AML-193 (cell line): ENCODE measurements around the gene PIK3R6.

ENCODE experiments used
- DNase-seq, 2 experiments: peaks; one replicate each; lab custom pipeline; 2025; lab: John Stamatoyannopoulos, UW

Gene PIK3R6

DNA sequence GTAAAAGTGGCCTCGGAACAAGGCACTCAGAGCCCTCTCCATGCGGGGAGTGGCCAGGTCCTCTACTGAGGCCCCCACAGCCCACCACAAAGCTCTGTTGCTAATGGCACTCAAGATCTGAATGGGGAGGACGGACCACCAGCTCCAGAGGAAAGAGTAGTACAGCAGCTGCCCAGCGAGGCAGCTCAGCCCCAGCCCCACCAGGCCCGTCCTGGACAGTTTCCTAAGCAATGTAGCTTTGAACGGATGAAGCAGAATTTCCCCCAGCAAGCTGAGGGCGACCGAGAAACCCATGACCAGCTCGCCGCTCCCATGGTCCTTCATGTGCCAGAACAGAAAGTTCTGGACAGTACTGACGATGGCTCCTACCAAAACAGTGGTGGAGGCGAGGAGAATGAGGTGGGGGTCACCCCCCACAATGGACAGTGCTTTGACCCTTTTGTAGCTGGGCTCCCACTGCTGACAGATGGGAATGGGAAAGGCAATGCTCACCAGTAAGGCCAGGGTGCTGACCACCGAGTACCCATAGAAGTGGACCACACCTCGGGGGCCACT, 69.8 kb downstream of the PIK3R6 start:
- no peak for DNase-seq

DNA sequence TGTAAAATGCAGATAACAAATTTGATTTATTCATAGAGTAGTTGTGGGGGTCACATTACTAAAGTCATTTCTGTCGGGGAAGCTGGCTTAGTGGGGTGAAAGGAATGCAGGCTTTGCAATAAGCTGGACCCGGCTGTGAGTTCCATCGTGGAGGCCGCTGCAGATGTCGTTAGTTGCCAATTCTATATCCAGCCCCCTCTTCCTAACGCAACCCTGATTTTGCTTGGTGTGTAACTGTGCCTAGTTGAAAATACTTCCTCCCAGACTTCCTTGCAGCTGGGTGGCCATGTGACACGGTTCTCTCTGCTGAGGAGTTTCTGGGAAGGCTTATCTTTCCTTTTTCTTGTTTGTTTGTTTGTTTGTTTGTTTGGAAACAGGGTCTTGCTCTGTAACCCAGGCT, 72.8 kb downstream of the PIK3R6 start:
- no peak for DNase-seq

DNA sequence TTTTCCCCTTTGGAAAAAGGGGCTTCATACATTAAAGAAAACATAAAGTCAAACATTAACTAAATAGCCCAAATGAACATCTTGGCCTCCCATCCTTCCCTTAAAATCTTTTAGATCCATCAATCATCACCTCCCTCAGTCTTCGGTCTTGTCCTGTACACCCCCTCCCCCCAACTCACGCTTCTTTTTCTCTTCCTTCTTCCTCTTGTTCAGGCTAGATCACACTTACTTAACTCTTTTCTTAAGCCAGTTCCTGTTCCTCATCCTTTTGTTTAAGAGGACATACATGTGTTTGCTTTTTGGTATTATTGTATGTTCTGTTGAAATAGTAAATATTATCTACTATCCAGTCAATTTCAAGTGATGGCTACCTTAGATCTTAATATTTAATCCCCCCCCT, 73.8 kb downstream of the PIK3R6 start:
- DNase-seq, result peak in 1 of 2 experiments; percentile 7

DNA sequence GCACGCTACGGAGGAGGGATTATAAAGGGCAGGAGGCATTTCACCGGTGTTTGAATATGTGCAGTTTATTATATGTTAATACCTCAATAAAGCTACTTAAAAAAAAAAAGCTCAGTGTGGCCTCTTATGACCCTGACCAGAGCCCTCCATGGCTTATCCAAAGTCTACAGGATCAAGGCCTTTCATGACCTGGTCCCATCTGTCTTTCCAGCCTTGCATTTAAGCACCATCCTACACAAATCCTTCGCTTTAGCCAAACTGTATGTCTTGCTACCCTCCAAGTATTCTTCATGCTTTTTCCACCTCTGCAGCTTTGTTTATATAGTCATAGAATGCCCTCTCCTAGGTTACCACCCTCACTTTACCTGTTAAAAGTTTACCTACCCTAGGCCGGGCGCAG, 74.8 kb downstream of the PIK3R6 start:
- DNase-seq, result no peak

DNA sequence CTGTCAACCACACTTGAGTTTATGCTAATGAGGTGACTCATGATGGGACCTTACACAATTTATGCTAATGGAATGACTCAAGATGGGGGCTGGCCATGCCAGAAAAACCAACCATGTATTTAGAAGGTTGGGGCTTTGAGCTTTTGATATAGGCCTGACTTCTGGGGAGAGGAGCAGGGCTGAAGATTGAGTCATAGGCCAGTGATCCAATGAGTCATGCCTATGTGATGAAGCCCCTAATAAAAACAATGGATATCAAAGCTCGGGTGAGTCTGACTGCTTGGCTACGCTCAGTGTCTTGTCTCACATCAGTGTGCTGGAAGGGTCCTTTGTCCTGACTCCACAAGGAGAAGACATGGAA, 75.6 kb downstream of the PIK3R6 start:
- no peak for DNase-seq

DNA sequence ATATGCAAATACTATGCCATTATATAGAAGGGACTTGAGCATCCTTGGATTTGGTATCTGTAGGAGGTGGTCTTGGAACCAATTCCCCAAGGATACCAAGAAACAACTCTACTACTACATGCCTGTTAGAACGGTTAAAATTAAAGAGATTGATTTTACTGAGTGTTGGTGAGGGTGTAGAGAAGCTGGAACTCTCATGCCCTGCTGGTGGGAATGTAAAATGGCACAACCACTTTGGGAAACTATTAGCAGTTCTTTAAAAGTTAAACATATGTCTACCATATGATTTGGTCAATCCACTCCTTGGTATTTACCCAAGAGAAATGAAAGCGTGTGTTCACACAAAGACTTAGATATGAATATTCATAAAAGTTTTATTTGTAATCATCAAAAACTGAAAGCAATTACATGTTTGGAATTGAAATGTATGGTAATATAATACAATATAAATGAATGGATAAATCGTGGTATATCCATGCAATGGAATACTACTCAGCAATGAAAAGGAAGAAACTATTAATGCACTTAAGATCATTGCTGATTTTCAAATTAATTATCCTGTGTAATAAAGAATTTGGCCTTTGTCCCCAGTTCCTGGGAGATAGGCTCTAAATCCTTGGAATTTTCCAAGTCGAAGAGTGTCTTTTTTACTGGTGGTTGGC, 76.1 kb downstream of the PIK3R6 start:
- DNase-seq, result no peak

DNA sequence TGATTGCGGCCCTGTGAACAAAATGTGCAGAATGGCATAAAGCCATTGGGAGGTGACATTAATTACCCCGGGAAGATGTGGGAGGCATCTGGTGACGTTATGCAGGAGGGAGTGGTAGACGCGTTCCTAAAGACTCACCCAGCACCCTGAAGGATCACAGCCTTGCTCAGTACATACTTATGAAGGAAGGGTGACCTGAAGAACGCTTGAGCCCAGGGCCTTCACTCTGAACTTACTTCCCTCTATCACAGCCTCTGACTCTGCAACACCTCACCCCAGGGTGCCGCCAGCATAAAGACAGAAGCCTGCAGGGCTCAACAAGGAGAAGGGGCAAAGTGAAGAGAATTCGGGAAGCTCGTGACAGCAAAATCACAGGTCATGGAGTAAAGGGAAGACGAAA, 77.7 kb downstream of the PIK3R6 start:
- no peak for DNase-seq

DNA sequence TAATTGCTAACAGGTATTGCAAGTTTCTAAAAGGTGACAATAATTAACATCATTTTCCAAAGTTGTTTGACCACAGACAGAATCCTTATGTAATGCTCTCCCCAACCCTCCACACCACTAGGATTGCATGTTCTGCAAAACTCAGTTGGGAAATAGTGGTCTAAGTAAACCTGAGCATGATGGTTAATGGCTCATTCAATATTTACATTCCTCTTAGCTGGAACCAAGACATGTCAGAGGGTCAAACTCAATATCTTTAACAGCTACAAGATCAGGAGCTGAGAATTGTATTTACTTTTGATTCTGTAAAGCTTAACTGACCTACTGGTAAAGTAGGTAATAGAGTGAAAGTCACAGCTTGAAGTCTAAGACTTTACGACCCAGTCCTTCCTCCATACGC, 78.5 kb downstream of the PIK3R6 start:
- no peak for DNase-seq

DNA sequence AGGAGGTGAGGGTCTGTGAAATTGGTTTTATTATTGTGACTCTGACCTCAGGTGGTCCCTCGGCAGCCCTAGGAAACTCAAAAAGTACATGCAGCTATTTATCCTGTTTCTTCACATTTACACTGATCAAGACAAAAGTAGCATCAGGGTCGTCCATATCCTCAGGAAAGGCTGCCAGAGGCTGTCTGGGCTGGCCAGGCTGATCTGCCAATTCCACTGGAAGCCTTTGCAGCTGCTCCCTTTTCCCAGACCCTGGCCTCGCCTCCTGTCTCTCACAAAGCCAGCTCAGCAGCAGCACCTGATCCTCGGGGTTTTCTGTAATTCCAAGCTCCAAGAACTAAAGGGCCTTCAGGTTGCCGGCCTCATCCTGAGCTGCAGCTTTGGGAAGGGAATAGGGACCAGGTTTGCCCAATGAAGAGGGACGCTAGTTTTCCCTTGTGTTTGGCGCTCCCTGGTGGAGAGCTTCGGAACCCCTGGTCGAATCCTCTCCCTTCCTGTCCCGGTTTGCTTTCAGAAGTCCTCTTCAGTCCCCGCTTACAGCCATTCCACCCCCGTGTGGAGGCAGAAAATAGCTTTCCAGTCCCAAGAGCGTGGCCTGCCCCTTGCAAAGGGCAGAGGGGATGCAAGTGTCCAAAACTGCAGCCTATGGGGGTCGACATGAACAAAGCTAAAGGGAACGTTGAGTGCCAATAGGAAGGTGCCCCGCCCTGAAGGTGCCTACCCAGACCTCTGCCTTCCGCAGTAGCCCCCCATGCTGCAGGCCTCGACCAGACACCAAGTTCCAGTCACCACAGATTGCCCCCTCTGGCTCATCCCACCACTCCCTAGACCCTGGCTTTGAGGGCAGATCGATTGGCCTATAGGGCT, 81.7 kb downstream of the PIK3R6 start:
- peak in 1 of 2 experiments; percentile 5 for DNase-seq

DNA sequence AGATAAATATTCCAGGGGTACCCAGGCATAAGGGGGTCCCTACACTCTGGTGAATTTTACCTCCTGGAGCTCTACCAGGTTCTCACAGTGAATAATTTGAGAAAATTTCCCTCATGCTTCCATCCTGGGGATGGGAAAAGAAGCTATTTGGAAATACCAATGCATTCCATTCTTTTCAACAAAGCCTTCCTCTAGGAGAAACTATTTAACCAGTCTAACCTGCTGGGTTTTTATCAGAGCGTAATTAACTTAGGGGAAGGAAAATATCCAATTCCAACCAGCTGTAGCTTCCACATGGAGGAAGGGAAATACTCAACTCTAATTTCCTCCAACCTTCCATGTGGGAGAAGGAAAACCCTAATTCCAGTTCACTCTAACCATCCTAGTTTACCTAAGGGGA, 85.3 kb downstream of the PIK3R6 start:
- no peak for DNase-seq

DNA sequence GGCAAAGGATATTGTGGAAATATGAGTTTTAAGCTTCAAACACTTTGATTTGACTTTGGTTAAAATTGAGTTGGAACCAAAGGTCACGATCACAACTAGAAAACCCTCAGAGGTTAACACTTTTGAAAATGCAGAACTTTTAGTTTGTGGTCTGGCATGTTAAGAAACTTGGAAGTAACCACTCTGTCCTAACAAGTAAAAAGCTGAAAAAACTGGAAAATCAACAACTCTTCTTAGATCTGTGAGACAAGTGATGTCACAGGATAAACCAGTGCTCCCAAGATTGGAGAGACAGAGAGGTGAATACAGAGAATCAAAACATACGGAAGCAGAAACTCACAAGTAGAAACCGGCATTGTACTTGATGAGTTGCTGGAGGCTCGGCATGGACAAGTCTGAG, 85.7 kb downstream of the PIK3R6 start:
- no peak for DNase-seq

DNA sequence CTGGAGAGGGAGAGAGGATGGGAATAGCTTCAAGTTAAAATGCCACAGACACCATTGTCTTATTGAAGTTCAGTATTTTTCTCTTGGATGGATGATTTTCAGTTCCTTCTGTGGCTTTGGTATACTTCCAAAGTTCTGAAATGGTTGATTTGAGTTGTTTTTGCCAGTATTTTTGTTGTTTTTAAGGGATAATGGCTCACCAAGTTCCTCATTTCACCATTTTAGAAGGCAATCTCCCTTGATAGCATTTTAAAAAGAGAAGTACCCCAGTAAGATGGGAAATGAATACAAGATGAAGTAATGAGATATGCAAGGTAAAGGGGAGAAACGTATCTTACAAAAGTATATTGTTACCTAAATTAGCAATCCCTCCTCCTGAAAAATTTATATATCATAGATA, 90.6 kb downstream of the PIK3R6 start:
- DNase-seq, result no peak

DNA sequence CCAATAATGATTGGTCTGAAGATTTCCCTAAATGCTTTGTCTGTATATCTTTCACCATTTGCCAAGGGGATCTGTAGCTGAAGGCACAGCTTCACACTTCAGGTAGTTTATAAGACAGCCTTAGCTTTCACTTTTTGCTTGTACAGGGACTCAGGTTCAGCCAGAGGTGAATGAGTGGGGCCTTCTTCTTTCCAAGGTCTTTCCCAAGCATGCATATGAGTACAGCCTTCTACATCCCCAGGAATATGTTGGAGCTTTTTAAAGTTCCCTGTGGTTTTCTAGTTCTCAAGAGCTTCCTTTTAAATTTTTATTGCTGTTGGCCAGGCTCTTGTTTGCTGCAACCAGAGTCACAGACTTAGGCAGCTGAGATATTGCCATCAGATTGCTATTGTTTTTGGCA, 91.2 kb downstream of the PIK3R6 start:
- no peak for DNase-seq

DNA sequence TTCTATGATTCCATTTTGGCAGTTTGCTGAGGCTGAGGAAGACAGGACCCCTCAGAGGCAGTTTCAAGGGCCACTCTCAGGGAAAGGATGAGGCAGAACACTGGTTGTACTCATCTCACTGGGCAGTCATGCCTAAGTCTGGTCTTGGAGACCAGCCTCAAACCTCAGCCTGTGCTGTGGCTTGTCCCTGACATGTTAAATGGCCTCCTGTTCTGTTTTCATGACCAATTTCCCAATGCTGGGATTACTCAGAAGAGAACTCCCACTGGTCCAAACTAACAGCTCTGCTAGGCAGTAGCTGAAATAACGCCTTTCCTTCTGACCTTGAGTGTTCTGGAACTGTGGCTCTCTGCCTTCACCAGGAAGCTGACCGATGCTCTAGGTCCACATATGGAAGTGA, 100.7 kb downstream of the PIK3R6 start:
- no peak for DNase-seq

DNA sequence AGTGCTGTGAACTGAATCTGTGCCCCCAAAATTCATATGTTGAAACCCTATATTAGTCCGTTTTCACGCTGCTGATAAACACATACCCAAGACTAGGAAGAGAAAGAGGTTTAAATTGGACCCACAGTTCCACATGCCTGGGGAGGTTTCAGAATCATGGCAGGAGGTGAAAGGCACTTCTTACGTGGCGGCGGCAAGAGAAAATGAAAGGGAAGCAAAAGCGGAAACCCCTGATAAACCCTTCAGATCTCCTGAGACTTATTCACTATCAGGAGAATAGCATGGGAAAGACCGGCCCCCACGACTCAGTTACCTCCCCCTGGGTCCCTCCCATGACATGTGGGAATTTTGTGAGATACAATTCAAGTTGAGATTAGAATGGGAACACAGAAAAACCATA, 105.5 kb downstream of the PIK3R6 start:
- DNase-seq, result no peak

DNA sequence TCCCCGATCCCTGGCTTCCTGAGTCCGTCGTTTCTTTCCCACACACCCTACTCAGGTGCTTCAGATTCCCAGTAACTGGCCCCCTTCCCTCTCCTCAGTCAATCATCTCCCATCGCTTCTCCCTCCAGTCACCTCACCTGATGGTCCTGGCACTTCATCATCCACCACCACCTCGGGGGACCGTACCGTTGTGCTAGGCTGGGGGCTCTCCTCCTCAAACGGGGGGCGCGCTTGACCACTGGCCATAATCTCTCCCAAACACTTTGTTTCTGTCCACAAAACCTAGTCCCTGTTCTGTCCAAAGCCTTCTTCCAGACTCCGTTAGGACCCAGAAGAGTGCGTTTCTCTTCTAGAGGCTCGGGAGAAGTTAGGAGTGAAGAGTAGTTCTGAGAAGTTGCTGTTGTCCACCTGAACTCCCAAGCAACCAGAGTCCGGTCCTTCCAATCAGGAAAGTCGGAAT, 109.3 kb downstream of the PIK3R6 start, which contains the start of gene SPDYE4:
Gene SPDYE4 (minus strand): TSS at position 410 of the 460 bp plus-strand sequence. CDS start 164 bp downstream, at position 246.
- DNase-seq, result no peak

DNA sequence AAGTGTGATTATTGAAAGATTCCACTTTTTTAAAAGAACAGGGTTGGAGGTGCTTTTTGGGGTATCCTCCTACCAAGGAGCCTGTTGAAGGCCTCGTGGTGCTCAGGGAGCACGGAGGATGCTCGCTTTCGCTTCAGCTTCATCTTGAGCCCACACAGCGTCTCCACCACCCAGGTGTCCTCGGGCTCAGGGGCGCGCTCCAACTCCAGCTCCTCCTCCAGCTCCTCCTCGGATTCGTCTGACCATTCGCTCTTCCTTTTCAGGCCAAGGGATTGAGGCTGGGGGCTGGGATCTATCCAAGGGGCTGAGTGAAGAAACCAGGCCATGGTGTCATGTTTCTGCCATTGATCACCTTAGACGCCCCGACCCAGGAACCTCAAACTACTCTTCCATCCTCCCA, 110.3 kb downstream of the PIK3R6 start:
- DNase-seq, result no peak

DNA sequence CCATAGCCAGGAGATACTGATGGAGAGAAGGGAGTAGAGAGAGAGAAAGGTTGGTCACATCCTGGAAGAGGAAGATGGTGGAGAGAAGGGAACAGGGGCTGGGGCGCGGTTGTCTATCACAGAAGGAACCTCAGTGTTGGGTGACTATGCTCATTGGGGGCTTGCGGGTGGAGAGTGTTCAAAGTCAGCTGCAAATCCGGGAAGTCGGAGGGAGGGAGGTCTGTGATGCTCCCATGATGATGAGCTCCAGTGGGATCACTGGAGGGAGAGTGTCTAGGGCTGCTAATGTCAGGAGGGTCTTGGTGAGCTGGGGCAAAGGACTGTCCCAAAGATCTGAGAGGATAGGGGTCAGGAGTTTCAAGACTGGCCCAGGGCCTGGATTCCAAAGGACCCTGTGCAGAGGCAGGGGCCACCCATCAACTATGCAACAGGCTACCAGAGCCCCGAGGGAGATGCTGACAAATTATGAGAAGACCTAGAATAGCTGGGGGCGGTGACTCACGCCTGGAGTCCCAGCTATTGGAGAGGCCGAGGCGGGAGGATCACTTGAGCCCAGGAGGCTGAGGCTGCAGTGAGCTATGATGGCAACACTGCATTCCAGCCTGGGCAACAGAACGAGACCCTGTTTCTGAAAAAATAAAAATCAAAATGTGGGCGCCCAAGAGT, 111.8 kb downstream of the PIK3R6 start:
- no peak for DNase-seq

DNA sequence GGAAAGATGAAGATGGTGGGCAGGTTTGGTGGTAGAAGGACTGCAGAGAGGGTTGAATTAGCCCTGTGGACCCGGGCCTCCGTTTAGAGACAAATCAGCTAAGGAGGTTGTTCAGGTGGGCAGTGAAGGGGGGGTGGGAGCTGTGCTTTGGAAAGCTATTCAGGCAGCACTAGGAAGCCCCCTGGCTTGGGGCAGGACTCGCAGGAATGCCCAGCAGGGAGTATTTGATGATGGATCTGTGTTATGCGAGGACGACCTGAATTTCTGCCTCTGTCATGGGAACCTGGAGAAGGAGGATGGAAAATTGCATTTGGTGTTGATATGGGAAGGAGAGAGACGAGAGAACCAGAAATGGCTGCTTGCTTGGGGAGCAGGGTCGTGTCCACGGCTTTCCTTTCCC, 112.6 kb downstream of the PIK3R6 start:
- no peak for DNase-seq

DNA sequence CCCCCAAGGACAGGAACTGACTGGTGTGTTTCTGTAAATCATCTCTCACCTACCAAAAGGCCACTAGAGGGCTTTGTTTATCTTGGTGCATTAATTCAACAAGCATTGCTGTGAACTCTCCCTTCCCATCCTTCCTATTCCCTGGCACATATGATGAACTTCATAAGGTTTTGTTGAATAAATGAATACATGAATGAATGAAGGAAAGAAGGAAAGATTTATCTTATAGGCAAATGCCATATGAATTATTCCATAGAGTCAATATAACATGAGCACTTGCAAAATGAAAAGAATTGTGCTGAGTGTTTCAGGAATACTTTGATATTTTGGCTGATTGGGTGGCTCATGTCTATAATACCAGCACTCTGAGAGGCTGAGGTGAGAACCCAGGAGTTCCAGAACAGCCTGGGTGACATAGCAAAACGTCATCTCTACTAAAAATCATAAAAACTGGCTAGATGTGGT, 113.5 kb downstream of the PIK3R6 start:
- DNase-seq, result peak; percentile 1 to 8

DNA sequence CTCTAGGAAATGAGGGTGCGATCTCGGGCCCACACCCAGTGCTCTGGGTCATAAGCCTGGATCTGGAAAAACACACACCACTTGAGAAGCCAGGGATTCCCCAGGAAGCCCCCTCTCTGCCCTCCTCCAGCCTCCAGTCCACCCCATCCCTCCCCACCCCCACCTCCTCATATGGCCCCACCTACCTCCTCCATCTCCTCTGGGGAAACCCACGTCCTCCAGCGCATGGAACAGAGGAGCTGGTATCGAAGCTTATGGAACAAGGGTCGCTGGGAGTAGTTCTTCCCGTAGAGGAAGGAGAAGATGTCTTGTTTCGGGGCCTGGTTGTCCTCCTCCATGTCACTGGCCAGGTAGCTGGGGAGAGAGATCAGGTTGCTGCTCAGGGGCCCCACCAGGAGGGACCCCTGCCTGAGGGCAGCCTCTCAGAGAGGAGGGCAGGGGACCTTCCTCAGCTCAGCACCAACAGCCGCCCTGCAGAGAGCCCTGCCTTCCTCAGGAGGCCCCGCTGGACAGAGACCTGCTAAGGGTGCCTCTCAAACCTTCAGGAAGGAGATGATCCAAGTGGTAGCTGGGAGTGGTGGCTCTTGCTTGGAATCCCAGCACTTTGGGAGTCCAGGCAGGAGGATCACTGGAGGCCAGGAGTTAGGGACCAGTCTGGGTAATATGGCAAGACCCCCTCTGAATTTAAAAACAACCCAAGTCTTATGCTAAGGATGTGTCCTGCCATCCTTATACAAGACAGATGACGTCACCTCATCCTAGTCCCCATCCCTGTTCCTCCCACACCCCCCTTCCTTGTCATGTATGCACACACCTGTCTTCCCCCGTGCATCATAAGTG, 114.1 kb downstream of the PIK3R6 start:
- DNase-seq, result no peak
